ENCODE results near the gene MMAB.

The MMAB gene

GRCh38 chr12:109527489-109528123, 45.7 kb downstream of the MMAB start:
- no peaks in the 10 kb centered on the region for H3K4me1 ChIP-seq (ENCODE audit: insufficient read depth, poor library complexity, severe bottlenecking)
- DNase-seq (ENCODE audit: low spot score) (no peak), ATAC-seq (ENCODE audit: low read depth) (no peak)
- H3K4me3 ChIP-seq (ENCODE audit: severe bottlenecking), result no peak overlapping the region
- TF ChIP-seq, protein P1, sequence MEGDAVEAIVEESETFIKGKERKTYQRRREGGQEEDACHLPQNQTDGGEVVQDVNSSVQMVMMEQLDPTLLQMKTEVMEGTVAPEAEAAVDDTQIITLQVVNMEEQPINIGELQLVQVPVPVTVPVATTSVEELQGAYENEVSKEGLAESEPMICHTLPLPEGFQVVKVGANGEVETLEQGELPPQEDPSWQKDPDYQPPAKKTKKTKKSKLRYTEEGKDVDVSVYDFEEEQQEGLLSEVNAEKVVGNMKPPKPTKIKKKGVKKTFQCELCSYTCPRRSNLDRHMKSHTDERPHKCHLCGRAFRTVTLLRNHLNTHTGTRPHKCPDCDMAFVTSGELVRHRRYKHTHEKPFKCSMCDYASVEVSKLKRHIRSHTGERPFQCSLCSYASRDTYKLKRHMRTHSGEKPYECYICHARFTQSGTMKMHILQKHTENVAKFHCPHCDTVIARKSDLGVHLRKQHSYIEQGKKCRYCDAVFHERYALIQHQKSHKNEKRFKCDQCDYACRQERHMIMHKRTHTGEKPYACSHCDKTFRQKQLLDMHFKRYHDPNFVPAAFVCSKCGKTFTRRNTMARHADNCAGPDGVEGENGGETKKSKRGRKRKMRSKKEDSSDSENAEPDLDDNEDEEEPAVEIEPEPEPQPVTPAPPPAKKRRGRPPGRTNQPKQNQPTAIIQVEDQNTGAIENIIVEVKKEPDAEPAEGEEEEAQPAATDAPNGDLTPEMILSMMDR (IDR thresholded peaks at IDR 0.05; ENCODE audit: poor library complexity, severe bottlenecking), result no peak
- no peaks in the 10 kb centered on the region for H3K27me3 ChIP-seq (ENCODE audit: insufficient read depth, poor library complexity, severe bottlenecking)
- peaks cover 11% of the 10 kb centered on the region for H3K36me3 ChIP-seq (ENCODE audit: low read depth)
- H3K9me3 ChIP-seq (ENCODE audit: severe bottlenecking), result no peaks in the 10 kb centered on the region
- H3K27ac ChIP-seq (ENCODE audit: poor library complexity, severe bottlenecking), result no peak overlapping the region

GRCh38 chr12:109525279-109525585, 48.1 kb downstream of the MMAB start:
- peaks cover 18% of the 10 kb centered on the region; the same call in 1 of the 2 replicates for H3K36me3 ChIP-seq (ENCODE audit: low read depth)
- DNase-seq (ENCODE audit: low spot score) (no peak), ATAC-seq (ENCODE audit: low read depth) (no peak)
- TF ChIP-seq, protein P1 (IDR thresholded peaks at IDR 0.05; ENCODE audit: poor library complexity, severe bottlenecking), result no peak
- no peaks in the 10 kb centered on the region for H3K4me1 ChIP-seq (ENCODE audit: insufficient read depth, poor library complexity, severe bottlenecking)
- H3K27me3 ChIP-seq (ENCODE audit: insufficient read depth, poor library complexity, severe bottlenecking), result no peaks in the 10 kb centered on the region
- H3K27ac ChIP-seq (ENCODE audit: poor library complexity, severe bottlenecking), result no peak overlapping the region
- no peak overlapping the region for H3K4me3 ChIP-seq (ENCODE audit: severe bottlenecking)
- H3K9me3 ChIP-seq (ENCODE audit: severe bottlenecking), result no peaks in the 10 kb centered on the region

DNA sequence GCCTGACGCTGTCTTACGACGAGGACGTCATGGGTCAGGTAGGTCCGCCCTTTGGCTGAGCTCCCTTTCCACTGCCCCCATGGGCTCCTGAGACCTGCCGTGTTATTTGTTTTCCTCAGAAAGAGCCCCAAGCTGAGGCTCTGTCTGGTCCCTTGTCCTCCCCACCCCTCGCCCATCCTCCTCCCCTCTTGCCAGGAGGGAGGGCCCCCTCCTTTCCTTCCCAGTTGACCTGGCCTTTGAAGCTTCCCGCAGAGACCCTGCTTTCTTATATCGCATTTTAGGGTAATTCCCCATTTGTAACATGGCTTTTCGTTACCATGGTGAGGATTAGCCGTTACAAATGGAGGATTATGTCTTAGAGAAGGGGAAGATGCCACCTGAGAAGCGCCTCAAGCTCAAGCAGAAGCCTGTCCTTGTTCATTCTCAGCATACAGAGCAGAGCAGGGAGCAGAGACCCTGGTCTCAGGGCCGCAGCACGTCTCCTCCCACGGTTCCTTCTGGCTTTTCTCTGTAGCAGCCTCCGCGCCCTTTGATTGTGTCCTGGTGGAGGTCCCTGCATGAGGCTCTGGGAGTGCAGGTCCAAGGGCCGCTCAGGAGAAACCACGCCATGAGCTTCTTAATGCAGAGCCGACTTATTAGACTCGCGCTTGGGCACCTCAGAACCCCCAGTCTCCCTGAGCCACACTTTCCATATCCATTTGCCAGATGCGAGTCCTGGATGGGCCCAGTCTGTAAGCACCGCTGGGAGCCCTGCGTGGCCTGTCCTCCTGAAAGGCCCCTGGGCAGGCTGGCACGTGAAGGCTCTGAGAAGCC, 48.6 kb downstream of the MMAB start:
- Histone ChIP-seq H3K36me3 (ENCODE audit: low read depth) (peaks cover 18% of the 10 kb centered on the region), H3K4me1 (ENCODE audit: insufficient read depth, poor library complexity, severe bottlenecking) (no peaks in the 10 kb centered on the region), H3K9me3 (ENCODE audit: severe bottlenecking) (no peaks in the 10 kb centered on the region), H3K27ac (ENCODE audit: poor library complexity, severe bottlenecking) (no peak overlapping the region), H3K27me3 (ENCODE audit: insufficient read depth, poor library complexity, severe bottlenecking) (no peaks in the 10 kb centered on the region), H3K4me3 (ENCODE audit: severe bottlenecking) (no peak overlapping the region)
- no peak for ATAC-seq (ENCODE audit: low read depth)
- TF ChIP-seq, protein P1 (IDR thresholded peaks at IDR 0.05; ENCODE audit: poor library complexity, severe bottlenecking), result no peak
- DNase-seq (ENCODE audit: low spot score), result no peak

GRCh38 chr12:109523504-109523903, 49.8 kb downstream of the MMAB start:
- no peaks in the 10 kb centered on the region for H3K9me3 ChIP-seq (ENCODE audit: severe bottlenecking)
- TF ChIP-seq, protein P1 (IDR thresholded peaks at IDR 0.05; ENCODE audit: poor library complexity, severe bottlenecking), result no peak
- no peaks in the 10 kb centered on the region for H3K4me1 ChIP-seq (ENCODE audit: insufficient read depth, poor library complexity, severe bottlenecking)
- H3K27me3 ChIP-seq (ENCODE audit: insufficient read depth, poor library complexity, severe bottlenecking), result no peaks in the 10 kb centered on the region
- H3K27ac ChIP-seq (ENCODE audit: poor library complexity, severe bottlenecking), result no peak overlapping the region
- DNase-seq (ENCODE audit: low spot score) (peak; percentile 35), ATAC-seq (ENCODE audit: low read depth) (no peak)
- H3K4me3 ChIP-seq (ENCODE audit: severe bottlenecking), result no peak overlapping the region
- peaks cover 28% of the 10 kb centered on the region for H3K36me3 ChIP-seq (ENCODE audit: low read depth)

GRCh38 chr12:109523071-109523470, 50.2 kb downstream of the MMAB start:
- TF ChIP-seq, protein P1 (IDR thresholded peaks at IDR 0.05; ENCODE audit: poor library complexity, severe bottlenecking), result no peak
- Histone ChIP-seq H3K27ac (ENCODE audit: poor library complexity, severe bottlenecking) (no peak overlapping the region), H3K36me3 (ENCODE audit: low read depth) (peaks cover 30% of the 10 kb centered on the region), H3K4me1 (ENCODE audit: insufficient read depth, poor library complexity, severe bottlenecking) (no peaks in the 10 kb centered on the region), H3K9me3 (ENCODE audit: severe bottlenecking) (no peaks in the 10 kb centered on the region), H3K4me3 (ENCODE audit: severe bottlenecking) (no peak overlapping the region), H3K27me3 (ENCODE audit: insufficient read depth, poor library complexity, severe bottlenecking) (no peaks in the 10 kb centered on the region)
- DNase-seq (ENCODE audit: low spot score) (no peak), ATAC-seq (ENCODE audit: low read depth) (no peak)
